GM13976 (cell line): Measurements from ENCODE around the gene MMS19.

Experiments used
- DNase-seq: peaks from one replicate; pipeline ENCODE4 v3.0.0; 2012; ENCODE audit warnings: low spot score
- in situ Hi-C: fragments of 300-500 bp; cut with MboI; formaldehyde crosslinking; loops from one replicate; pipeline ENCODE4 v1.12.0; 2022; ENCODE audit warnings: low sequenced_read_pairs, mixed read lengths, inconsistent platforms; ENCODE audit not compliant: unreplicated experiment
- TF ChIP-seq, protein P1 (sequence below): IDR thresholded peaks from 2 replicates; pipeline ENCODE4 v1.5.1; 2012; ENCODE audit warnings: borderline replicate concordance, mild to moderate bottlenecking; ENCODE audit not compliant: insufficient read depth; ENCODE audit errors: extremely low read depth, missing control alignments, control extremely low read depth

The MMS19 gene

GRCh38 chr10:97505152-97505551 lies 6.9 kb upstream of the MMS19 start:
- TF ChIP-seq, protein P1, sequence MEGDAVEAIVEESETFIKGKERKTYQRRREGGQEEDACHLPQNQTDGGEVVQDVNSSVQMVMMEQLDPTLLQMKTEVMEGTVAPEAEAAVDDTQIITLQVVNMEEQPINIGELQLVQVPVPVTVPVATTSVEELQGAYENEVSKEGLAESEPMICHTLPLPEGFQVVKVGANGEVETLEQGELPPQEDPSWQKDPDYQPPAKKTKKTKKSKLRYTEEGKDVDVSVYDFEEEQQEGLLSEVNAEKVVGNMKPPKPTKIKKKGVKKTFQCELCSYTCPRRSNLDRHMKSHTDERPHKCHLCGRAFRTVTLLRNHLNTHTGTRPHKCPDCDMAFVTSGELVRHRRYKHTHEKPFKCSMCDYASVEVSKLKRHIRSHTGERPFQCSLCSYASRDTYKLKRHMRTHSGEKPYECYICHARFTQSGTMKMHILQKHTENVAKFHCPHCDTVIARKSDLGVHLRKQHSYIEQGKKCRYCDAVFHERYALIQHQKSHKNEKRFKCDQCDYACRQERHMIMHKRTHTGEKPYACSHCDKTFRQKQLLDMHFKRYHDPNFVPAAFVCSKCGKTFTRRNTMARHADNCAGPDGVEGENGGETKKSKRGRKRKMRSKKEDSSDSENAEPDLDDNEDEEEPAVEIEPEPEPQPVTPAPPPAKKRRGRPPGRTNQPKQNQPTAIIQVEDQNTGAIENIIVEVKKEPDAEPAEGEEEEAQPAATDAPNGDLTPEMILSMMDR: no peak
- in situ Hi-C loops: no loop called here
- no peak for DNase-seq

DNA sequence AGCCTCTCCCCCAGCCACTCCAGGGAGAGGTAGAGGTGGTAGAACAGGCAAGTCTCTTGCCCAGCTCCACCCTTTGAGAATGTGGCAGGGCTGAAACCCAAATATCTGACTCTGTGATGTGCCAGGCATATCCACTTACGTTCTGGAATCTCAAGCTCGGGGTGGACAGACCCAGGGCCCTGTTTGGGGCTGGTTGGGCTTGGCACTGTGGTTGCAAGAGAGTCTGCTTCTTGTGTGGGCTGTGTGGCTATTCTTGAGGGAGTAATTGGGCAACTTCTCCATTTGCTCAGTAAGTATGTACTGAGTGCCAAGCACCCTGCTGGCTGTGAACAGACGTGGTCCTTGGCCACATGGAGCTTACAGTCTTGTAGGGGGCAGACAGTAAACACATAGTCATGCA lies 5.2 kb upstream of the MMS19 start:
- in situ Hi-C loops: no loop called here
- DNase-seq: no peak
- TF ChIP-seq, protein P1: no peak

DNA sequence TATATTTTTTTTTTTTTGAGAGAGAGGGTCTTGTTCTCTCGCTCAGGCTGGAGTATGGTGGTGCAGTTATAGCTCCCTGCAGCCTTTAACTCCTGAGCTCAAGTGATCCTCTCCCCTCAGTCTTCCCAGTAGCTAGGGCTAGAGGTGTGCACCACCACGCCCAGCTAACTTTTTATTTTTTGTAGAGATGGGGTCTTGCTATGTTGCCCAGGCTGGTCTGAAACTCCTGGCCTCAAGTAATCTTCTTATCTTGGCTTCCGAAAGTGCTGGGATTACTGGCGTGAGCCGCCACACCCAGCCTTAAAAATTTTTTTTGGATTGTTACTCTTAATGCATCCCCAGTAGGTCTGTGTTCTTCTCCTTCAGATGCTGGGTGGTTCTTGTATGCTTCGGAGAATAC lies 4.7 kb upstream of the MMS19 start:
- no peak for DNase-seq
- TF ChIP-seq, protein P1: no peak
- in situ Hi-C loops: no loop called here

GRCh38 chr10:97500297-97500575 lies 2.0 kb upstream of the MMS19 start:
- TF ChIP-seq, protein P1: no peak
- in situ Hi-C loops: no loop called here
- no peak for DNase-seq

- TF ChIP-seq, protein P1: no peak
- in situ Hi-C loops: no loop called here
- no peak for DNase-seq
Observed at GRCh38 chr10:97499561-97500296, 1.5 kb upstream of the MMS19 start.

DNA sequence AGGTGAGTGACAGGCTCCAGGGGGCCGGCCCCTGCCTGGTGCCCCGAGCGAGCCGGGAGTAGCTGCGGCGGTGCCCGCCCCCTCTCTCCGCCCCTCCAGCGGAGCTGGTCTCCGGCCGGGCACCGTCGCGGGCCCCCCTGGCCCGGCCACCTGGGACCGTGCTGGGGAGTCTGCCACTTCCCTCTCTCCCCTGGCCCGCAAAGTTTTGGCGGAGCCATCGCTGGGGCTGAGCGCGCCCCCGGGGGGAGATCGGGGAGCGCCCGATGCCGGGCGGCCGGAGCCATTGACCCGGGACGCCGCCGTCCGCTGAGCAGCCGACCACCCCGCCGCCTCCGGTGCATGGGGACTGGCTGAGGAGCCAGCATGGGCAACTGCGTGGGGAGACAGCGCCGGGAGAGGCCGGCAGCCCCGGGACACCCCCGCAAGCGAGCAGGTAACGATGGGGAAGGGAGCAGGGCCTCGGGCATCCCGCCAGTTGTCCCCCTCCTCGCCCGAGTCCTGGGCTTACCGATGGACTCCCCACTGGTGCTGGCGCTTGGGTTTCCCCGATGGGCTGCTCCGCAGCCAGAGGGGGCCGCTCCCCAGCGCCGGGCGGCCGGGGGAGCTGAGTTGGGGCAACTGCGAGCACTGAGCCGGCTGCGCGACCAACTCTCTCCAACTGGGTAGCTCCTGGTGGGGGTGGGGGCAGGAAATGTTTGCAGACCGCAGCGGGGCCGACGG lies 779 bp upstream of the MMS19 start, which contains the start of gene UBTD1:
Gene UBTD1 (plus strand): TSS at position 84 of the 720 bp plus-strand sequence. CDS start 280 bp downstream, at position 364.
- in situ Hi-C loops: no loop called here
- TF ChIP-seq, protein P1: no peak
- peak; percentile 65 for DNase-seq

DNA sequence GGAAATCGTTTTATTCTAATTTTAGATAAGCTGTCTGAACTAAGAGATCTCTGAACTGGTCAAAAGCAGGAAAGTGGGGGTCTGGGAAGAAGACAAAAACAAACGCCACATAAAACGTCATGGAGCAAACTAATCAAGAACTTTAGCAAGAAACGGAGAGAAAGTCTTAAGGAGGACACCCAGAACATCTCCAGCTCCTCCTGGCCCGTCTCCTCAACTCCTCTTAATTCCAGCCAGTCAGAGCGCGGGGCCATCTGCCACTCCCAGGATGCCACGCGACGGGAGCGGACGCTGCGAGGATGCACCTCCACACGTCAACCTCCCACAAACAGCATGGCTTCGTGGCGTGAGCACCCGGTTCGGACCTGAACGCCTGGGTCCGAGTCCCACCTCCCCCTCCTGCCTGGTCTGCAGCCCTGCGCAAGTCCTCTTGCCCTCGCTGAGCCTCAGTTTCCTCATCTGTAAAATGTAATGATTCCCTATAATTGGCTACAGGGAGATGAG lies 598 bp downstream of the MMS19 start:
- TF ChIP-seq, protein P1: no peak
- peak; percentile 87 for DNase-seq
- in situ Hi-C loops: no loop called here
